GM21825 (cell line): ENCODE measurements around the gene MINK1.
"Not testable (repeated sequence)": the region's sequence is repeated elsewhere in the genome, so short reads cannot be mapped to it uniquely, and the experiment has no call there.

Source experiments
- ATAC-seq: cut with Tn5 transposase; IDR thresholded peaks from one replicate; pipeline ENCODE4 v1.9.1; 2021; ENCODE audit warnings: mild to moderate bottlenecking, moderate library complexity; ENCODE audit not compliant: unreplicated experiment

MINK1 gene

DNA sequence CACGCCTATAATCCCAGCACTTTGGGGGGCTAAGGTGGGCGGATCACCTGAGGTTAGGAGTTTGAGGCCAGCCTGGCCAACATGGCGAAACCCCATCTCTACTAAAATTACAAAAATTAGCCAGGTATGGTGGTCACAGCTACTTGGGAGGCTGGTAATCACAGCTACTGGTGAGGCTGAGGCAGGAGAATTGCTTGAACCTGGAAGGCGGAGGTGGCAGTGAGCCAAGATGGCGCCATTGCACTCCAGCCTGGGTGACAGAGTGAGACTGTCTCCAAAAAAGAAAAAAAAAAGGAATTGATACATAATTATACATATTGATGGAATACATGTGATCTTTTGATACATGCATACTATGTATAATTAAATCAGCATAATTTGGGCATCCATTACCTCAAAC lies 34.4 kb downstream of the MINK1 start:
- not testable (repeated sequence) for ATAC-seq

DNA sequence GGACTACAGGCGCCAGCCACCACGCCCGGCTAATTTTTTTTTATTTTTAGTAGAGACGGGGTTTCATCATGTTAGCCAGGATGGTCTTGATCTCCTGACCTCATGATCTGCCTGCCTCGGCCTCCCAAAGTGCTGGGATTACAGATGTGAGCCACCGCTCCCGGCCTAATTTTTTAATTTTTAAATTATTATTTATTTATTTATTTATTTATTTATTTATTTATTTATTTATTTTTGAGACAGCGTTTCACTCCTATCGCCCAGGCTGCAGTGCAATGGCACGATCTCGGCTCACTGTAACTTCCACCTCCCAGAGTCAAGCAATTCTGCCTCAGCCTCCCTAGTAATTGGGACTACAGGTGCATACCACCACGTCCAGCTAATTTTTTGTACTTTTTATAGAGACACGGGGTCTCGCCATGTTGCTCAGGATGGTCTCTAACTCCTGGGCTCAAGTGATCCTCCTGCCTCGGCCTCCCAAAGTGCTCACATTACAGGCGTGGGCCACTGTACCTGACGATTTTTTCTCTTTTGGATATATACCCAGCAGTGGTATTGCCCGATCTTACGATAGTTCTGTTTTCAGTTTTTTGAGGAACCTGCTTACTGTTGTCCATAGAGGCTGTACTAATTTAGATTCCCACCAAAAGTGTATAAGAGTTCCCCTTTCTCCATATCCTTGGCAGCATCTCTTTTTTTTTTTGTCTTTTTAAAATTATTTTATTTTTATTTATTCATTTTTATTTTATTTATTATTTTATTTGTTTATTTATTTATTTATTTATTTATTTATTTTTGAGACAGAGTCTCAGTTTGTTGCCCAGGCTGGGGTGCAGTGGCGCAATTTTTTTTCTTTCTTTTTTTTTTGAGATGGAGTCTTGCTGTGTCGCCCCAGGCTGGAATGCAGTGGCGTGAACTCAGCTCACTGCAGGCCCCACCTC lies 36.2 kb downstream of the MINK1 start:
- ATAC-seq = not testable (repeated sequence)

DNA sequence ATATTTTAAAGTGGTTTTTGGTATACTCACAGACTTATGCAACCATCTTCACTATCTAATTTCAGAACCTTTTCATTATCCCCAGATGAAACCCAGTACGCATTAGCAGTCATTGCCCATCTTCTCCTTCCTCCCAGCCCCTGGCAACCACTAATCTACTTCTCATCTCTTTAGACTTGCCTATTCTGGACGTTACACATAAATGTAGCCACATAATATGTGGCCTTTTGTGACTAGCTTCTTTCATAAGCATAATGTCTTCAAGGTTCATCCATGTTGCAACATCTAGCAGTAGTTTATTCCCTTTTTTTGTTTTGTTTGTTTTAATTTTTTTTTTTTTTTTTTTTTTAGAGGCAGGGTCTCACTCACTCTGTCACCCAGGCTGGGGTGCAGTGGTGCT lies 37.7 kb downstream of the MINK1 start:
- ATAC-seq = no peak

DNA sequence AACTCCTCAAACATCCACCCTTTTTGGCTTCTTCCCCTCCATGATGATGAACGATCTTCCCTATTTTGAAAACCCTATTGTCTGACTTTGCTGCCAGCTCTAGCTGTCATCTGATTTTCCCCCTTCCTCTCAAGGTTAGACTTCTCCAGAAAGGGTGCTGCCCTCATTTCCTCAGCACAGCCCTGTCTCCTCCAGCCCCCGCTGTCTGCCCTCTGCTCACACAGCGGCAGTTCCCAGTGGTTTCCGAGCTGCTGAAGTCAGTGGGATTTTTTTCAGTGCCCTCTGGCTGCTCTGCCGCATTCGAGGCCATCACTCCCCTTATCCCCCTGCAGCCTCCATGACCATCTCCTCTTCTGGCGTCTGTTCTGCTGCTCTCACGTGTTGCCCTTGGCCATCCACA lies 39.6 kb downstream of the MINK1 start:
- ATAC-seq = no peak

DNA sequence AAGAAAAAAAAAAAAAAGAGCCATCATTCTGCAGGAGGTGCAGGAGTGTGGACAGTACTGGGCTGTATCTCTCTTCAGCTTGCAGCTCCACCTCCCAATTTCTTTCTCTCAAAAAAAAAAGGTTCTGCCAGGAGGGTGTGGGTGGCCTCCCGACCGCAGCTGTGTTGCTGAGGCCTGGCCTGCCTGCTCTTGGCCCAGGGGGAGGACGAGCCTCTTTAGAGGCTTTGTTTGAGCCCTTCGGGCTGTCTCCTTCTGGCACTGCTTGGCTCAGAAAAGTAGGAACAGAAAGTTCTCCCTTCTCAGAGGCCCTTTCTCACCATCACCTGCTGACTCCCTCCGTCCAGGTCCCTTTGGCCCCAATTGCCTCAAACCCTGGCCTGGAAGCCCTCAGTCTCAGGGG lies 43.9 kb downstream of the MINK1 start:
- no peak for ATAC-seq

DNA sequence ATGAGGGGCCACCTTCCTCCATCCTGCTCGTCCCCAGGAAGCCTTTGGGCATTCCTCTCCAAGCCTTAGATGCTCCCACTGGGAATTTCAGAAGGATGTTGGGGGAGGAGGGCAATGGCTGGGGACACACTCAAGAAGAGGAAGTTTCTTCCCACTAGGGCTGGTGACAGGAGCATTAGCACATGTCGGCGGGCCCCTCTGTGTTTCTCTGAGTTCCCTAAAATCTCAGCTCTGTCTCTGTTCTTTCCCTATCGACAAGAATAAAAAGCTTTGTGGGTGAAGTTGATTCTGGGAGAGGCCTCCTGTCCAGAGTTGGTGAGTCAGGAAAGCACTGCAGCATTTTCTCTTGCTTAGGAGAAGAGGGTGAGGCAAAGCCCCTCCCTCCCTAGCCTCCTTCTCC lies 46.5 kb downstream of the MINK1 start:
- no peak for ATAC-seq

DNA sequence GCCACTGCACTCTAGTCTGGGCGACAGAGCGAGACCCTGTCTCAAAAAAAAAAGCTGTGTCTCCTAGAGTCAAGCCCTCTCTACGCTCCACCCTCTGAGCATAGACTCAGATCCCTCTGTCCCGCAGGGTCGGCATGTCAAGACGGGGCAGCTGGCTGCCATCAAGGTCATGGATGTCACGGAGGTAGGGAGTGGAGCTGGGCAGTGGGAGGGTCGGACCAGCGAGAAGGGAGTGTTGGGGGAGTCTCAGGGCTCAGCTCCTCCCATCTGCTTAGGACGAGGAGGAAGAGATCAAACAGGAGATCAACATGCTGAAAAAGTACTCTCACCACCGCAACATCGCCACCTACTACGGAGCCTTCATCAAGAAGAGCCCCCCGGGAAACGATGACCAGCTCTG lies 47.7 kb downstream of the MINK1 start:
- ATAC-seq = no peak

DNA sequence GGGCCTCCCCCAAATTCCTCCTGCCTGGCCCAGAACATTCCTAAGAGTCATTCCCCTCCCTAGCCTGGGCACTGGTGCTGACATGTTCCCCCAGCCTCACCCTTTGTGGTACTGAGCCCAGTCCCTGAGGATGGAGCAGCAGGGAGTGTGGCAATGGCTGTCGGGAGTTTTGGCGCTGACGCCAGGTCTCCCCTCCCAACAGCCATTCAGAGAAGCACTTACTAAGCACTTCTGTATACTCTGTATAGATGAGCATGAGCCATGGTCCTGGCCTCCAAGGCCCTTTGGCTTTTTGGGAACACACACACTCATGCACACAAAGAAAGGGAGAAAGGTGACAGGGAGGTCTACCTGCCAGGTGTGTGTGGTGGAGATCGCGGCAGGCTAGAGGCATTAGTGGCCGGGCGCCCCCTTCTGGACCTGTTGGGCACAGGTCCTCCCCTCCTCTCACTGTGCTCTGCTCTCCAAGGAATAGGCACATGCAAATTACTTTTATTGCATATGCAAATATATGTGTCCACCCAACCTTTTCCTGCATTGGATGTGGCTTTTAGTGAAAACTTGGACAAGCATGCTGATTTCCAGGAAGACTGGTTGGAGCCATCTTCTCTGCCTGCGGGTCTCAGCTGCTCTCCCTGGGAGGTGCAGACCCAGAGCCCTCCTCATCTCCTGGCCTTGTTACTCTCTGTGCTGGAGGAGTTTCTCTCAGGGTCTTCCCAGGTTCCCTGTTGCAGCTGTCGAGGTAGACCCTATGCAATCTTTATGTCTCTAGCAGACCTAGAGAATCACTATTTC lies 48.8 kb downstream of the MINK1 start:
- ATAC-seq = no peak

DNA sequence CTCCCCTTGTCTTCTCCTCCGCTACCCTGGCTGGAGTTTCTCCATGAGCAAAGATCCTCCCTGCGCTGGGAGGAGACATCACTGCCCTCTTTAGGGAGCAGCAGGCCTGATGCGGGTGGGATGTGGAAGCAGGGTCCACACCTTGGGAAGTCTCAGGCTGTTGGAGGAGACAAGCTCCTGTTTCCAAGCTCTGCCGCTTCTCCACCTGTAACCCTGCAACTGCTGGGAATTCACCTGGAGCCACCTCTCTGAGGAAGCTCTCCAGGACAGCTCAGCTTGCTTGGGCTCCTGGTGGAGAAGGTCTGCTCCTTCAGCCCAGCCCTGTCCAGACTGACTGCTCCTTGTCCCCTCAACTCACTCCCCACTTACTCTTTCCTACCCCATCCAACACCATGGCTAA lies 51.3 kb downstream of the MINK1 start:
- no peak for ATAC-seq

DNA sequence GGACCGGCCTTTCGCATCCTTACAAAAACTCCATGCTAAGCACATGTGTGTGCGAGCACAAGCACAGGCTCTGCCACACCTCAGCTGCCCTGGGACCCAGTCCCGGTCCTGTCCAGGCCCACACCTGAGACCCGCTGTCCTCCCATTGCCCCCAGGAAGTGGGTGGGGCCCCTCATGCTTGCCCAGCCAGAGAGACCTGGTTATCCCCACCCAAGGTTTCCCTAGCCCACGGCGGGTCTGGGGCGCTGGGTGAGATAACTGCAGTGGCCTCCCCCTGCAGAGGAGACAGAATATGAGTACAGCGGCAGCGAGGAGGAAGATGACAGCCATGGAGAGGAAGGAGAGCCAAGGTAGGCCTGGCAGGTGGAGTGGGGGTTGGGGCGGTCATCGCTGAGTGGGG lies 53.7 kb downstream of the MINK1 start:
- ATAC-seq = no peak

DNA sequence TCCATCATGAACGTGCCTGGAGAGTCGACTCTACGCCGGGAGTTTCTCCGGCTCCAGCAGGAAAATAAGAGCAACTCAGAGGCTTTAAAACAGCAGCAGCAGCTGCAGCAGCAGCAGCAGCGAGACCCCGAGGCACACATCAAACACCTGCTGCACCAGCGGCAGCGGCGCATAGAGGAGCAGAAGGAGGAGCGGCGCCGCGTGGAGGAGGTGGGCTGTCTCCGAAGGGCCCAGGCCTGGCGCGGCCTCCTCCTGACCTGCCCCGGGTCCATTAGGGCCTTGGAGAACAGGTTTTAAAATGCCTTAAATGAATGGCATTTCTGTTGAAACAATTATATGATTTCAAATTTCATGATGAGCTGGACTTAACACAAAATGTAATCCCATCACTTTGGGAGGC lies 54.4 kb downstream of the MINK1 start:
- ATAC-seq = no peak

DNA sequence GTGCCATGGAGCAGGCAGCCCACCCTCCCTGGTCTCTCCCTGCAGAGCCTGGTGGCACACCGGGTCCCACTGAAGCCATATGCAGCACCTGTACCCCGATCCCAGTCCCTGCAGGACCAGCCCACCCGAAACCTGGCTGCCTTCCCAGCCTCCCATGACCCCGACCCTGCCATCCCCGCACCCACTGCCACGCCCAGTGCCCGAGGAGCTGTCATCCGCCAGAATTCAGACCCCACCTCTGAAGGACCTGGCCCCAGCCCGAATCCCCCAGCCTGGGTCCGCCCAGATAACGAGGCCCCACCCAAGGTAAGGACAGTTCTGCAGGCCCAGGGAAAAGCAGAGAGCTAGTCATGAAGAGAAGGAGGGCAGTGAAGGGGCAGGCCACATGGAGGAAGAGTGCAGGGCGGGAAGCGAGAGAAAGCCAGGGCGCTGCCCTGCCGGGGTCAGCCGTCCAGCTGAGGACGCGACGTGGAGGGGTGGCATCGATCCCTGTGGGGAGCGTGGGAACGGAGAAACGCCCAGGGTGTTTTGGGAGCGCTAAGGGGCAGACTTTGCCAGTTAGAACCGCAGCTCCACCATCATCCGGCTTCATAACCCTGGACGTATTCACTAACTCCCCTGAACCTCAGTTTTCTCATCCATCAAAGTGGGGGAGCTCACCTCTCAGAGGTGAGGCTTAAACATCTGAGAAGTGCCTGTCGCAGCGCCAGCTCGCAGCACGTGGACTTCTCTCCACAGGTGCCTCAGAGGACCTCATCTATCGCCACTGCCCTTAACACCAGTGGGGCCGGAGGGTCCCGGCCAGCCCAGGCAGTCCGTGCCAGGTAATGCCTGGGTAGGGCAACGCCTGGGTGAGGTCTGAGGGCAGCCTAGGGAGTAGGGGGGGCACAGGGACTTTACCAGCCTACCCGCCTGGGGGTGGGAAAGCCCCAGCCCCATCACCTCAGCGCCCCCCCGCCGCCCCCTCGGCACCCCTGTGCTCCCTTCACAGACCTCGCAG lies 58.6 kb downstream of the MINK1 start:
- ATAC-seq = no peak

DNA sequence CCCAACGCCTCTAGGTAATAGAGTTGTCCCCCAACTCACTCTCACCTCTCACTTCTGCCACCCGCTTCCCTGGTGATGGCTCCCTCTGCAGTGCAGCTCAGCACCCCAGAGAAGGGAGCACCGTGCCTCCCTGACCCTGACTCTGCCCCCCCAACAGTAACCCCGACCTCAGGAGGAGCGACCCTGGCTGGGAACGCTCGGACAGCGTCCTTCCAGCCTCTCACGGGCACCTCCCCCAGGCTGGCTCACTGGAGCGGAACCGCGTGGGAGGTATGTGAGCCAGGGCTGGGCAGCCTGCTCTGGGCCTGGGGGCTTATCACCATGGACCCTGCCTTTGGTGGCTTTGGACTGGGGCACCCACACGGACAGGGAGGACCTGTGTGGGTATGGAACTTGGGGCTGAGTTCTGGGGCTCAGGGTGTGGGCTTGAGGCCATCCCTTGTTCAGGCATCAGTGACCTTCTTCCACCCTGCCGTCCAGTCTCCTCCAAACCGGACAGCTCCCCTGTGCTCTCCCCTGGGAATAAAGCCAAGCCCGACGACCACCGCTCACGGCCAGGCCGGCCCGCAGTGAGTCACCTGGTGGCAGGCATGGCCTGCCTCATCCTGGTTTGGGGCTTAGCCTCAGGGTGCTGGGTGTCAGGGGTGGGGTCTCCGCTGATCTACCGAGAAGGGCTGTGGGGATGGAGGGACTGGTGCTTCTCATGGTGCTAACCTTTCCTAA lies 59.5 kb downstream of the MINK1 start:
- no peak for ATAC-seq

DNA sequence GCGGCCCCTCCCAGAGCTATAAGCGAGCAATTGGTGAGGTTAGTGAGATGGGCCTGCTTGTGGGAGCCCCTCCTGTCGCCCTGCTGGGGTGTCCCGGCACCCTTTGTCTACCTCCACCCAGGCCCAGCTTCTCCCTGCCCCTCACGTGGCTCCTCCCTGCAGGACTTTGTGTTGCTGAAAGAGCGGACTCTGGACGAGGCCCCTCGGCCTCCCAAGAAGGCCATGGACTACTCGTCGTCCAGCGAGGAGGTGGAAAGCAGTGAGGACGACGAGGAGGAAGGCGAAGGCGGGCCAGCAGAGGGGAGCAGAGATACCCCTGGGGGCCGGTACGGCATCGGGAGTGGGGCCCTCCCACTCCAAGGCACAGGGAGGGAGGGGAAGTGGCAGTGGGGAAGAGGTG lies 60.1 kb downstream of the MINK1 start:
- ATAC-seq = no peak

DNA sequence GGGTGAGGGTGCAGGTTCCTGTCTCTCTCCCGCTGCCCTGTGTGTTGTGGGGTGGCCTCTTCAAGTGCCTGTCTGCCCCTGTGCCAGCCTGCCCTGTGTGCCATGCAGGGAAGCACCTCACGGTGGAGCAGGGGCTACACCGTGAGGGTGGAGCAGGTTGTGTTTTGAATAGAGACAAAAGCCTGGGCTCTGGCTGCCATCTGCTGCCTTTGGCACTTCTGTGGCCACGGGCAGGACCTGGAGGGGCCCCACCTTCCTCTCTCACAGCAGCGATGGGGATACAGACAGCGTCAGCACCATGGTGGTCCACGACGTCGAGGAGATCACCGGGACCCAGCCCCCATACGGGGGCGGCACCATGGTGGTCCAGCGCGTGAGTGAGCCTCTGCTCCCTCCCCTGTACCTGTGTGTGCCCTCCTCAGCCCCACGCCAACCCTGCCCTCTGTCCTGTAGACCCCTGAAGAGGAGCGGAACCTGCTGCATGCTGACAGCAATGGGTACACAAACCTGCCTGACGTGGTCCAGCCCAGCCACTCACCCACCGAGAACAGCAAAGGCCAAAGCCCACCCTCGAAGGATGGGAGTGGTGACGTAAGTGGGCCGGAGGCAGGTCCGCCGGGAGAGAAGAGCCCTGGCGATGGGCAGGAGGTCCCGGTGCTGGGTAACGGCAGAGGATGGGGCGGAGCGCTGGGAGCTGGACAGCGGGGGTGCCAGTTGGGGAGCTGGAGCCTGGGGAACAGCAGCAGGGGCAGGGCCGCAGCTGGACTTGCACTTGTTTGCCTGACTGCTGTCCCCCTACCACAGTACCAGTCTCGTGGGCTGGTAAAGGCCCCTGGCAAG lies 60.8 kb downstream of the MINK1 start:
- no peak for ATAC-seq

DNA sequence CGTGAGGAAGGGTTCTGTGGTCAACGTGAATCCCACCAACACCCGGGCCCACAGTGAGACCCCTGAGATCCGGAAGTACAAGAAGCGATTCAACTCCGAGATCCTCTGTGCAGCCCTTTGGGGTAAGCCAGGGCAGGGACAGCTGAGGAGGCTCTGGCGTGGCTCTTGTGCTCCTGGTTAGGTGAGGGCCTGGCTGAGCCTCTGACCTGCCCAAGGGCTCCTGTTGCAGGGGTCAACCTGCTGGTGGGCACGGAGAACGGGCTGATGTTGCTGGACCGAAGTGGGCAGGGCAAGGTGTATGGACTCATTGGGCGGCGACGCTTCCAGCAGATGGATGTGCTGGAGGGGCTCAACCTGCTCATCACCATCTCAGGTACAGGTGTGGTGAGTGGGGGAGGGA lies 62.0 kb downstream of the MINK1 start:
- no peak for ATAC-seq

DNA sequence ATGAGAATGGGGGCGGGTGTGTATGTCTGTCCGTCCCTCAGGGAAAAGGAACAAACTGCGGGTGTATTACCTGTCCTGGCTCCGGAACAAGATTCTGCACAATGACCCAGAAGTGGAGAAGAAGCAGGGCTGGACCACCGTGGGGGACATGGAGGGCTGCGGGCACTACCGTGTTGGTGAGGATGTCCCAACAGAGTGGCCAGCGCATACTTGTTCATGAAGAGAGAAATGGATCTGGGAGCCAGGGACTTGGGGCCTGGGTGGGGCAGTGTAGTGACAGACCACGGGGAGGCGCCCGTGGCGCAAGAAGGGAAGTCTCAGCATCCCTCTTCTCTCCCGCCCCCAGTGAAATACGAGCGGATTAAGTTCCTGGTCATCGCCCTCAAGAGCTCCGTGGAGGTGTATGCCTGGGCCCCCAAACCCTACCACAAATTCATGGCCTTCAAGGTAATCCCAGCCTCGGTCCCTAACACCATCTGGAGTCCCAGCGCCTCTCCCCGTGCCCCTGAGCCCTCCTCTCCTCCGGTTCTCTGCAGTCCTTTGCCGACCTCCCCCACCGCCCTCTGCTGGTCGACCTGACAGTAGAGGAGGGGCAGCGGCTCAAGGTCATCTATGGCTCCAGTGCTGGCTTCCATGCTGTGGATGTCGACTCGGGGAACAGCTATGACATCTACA lies 62.7 kb downstream of the MINK1 start:
- ATAC-seq = no peak

DNA sequence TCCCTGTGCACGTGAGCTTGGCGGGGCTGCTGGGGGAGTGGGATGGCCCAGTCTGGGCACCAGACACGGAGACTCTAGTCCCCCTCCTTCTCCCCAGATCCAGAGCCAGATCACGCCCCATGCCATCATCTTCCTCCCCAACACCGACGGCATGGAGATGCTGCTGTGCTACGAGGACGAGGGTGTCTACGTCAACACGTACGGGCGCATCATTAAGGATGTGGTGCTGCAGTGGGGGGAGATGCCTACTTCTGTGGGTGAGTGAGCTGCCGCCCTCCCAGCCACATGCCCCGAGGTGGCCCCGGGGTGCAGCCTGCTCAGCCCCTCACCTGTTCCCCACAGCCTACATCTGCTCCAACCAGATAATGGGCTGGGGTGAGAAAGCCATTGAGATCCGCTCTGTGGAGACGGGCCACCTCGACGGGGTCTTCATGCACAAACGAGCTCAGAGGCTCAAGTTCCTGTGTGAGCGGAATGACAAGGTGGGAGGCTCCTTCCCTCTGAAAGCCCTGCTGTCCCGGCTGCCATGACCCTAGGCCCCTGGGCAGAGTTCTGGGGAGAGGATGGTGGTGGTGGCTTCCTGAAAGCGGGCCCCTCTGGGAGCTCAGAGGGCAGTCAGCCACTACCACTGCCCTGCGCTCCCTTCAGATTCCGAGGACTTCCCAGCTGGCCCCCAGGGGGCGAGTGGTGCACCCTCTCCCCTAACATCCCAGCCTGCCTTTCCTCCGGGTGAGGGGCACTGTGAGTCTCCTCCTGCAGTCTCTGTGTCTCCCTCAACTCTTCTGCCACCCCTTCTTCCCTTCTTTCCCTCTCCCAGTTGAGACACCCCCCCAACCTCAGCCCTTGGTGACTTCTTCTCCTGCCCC lies 63.4 kb downstream of the MINK1 start:
- no peak for ATAC-seq
